Measurements from ENCODE around the gene PRM3.
A peak's percentile ranks its signal among the peaks of the same experiment; 100 is the strongest.
"Not testable (repeated sequence)": the region's sequence is repeated elsewhere in the genome, so short reads cannot be mapped to it uniquely, and the experiment has no call there.

Gene PRM3

DNA sequence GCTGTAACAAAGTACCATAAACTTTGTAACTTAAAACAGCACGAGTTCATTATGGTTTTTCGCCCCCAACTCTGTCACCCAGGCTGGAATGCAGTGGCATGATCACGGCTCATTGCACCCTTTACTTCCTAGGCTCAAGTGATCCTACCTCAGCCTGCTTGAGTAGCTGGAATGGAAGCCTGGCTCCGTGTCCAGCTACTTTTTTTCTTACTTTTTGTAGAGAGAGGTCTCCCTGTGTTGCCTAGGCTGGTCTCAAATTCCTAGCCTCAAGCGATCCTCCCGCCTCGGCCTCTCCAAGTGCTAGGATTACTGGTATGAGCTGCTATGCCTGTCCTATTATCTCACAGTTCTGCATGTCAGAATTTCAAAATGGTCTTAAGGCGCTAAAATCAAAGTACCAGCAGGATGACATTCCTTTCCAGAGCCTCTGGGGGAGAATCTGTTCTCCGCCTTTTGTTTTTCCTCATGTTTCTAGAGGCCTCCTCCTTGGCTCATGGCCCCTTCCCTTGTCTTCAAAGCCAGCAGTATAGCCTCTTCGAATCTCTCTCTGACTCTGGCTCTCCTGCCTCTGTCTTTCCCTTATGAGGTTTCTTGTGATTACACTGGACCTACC is 17.8 kb upstream of the PRM3 start:
- TF ChIP-seq, protein P1, sequence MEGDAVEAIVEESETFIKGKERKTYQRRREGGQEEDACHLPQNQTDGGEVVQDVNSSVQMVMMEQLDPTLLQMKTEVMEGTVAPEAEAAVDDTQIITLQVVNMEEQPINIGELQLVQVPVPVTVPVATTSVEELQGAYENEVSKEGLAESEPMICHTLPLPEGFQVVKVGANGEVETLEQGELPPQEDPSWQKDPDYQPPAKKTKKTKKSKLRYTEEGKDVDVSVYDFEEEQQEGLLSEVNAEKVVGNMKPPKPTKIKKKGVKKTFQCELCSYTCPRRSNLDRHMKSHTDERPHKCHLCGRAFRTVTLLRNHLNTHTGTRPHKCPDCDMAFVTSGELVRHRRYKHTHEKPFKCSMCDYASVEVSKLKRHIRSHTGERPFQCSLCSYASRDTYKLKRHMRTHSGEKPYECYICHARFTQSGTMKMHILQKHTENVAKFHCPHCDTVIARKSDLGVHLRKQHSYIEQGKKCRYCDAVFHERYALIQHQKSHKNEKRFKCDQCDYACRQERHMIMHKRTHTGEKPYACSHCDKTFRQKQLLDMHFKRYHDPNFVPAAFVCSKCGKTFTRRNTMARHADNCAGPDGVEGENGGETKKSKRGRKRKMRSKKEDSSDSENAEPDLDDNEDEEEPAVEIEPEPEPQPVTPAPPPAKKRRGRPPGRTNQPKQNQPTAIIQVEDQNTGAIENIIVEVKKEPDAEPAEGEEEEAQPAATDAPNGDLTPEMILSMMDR (conservative IDR thresholded peaks at IDR 0.05; ENCODE audit: low read depth, low read length), result no peak

DNA sequence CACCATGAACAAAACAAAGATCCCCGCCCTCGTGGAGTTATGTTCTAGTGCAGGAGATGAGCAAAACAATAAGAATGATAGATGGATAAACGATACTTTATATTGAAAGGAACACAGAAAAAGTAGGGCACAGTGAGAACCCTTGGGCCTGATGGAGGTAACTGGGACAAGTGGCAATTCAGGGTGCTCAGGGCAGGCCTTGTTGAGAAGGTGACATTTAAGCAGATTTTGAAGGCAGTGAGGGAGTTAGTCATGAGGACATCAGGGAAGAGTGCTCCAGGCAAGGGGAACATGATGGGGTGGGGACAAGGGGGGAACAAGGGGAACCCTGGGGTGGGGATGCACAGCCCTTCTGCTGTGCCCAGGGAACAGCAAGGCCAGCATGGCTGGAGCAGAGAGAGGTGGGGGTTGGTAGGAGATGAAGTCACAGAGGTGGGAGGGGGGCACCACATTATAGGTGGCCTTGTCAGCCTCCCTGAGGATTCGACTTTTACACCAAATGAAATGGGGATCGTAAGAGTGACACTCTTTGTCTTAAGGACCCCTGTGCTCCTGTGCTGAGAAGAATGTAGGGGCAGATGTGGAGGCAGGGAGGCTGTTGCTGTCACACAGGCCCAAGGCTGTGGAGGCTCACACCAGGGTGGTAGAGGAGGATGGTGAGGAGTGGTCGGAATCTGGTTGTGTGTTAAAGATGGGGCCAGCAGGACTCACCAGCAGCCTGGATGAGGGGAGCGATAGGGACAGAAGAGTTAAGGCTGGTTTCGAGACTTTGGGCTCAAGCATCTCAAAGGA is 16.9 kb upstream of the PRM3 start:
- no peak for DNase-seq (ENCODE audit: low read depth)
- TF ChIP-seq, protein P1 (conservative IDR thresholded peaks at IDR 0.05; ENCODE audit: low read depth, low read length), result no peak

More for the DNA sequence above, 17.8 kb upstream of the PRM3 start:
- no peak for DNase-seq (ENCODE audit: low read depth)
- H3K4me3 ChIP-seq (ENCODE audit: low read depth, low read length), result no peak overlapping the region

DNA sequence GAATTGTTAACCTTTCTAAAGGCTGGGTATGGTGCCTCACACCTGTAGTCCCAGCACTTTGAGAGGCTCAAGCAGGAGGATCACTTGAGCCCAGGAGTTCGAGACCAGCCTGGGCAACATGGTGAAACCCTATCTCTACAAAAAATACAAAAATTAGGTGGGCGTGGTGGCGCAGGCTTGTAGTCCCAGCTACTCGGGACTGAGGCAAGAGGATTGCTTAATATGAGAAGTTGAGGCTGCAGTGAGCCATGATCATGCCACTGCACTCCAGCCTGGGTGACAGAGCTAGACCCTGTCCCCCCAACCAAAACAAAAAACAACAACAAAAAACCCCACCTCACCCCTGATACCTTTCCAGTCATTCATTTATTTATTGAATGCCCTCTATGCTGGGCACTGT is 16.3 kb upstream of the PRM3 start:
- not testable (repeated sequence) for DNase-seq (ENCODE audit: low read depth); H3K4me3 ChIP-seq (ENCODE audit: low read depth, low read length)

More for the DNA sequence above, 16.9 kb upstream of the PRM3 start:
- H3K4me3 ChIP-seq (ENCODE audit: low read depth, low read length), result no peak overlapping the region

DNA sequence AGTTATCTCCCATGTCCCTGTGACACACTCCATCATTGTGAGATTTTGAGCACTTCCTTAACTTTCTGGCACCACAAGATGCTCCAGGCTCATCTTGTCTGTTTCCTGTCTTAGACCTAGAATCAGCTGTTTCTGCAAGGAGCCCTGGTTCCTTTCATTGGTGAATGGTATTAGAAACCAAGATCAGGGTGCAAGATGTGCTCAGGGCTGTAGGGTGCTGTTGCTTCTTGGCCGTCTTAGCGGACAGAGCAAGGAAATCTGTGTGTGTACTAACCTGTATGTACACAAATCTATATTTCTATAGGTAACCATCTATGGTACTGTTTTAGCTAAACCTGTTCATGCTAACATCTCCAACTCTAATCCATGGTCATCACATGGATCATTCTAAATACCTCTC is 15.8 kb upstream of the PRM3 start:
- no peak for DNase-seq (ENCODE audit: low read depth)
- TF ChIP-seq, protein P1 (conservative IDR thresholded peaks at IDR 0.05; ENCODE audit: low read depth, low read length), result no peak
- H3K4me3 ChIP-seq (ENCODE audit: low read depth, low read length), result no peak overlapping the region

DNA sequence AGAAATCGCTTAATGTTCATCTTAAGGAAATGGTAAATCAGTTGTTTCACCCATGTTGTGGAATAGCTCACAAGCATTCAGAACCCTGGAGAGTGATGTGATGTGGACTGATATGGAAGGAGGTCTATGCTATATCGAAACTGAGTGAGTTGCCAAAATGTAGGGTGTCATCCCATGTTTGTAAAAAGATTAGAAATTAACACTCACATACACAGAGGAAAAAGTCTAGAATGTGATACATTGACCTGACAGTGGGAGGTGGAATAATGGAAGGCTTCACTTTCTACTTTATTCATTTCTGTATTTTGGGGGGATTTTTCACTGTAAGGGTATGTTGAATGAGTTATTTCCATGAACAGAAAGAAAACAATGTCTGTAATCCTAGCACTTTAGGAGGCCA is 12.4 kb upstream of the PRM3 start:
- TF ChIP-seq, protein P1 (conservative IDR thresholded peaks at IDR 0.05; ENCODE audit: low read depth, low read length), result no peak
- H3K4me3 ChIP-seq (ENCODE audit: low read depth, low read length), result no peak overlapping the region
- no peak for DNase-seq (ENCODE audit: low read depth)

DNA sequence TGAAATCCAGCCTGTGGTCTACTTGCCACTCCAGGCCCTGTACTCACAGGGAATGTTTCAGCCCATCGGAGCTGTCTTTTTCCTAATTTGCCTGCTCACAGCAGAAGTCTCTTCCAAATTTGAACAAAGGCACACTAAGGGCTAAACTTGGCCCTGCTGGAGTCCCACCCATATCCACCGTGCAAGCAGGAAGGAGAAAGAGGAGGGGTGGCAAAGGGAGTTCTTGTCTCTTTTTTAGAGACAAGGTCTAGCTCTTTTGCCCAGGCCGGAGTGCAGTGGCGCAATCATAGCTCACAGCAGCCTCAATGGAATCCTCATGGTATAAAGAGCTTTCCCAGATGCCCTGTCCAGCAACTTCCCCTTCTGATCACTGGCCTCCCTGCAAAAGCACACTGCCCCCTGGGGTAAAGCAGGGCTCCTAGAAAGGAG is 10.4 kb upstream of the PRM3 start:
- TF ChIP-seq, protein P1 (conservative IDR thresholded peaks at IDR 0.05; ENCODE audit: low read depth, low read length), result no peak
- peak; percentile 15 for DNase-seq (ENCODE audit: low read depth)

DNA sequence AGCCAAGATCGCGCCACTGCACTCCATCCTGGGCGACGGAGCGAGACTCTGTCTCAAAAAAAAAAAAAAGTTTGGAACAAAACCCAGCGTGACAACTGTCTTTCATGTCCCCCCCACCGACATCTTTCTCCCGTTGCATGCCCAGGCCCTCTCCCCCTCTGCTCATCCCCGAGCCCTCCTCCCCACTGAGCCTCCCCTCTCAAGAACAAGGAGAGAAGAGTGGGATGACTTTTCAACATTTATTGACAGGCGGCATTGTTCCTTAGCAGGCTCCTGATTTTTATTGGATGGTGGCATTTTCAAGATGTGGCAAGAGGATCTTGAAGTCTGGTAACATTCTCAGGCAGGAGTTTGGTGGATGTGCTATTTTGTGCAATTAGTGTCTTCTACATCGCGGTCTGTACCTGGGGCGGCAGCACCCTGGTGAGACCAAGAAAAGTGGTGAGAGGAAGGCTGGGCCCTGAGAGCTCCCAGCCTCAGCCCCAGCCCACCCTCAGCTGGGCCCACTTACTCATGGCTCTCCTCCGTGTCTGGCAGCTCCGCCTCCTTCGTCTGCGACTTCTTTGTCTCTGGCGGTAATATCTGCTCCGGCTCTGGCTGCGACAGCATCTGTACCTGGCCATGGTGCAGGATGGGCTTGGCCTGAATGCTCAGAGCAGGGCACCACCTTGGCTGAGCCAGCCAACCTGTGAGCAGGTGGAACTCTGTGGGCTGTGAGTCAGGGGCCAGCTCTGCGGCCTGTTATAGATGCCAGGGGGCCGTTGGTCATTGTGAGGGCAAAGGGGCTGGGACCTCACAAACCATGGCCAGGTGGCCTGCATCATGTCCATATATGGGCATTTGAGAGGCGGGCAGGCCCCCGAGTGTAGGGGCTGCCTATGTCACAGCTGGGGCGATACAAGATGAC is 7.4 kb upstream of the PRM3 start, which contains the start of gene PRM1:
TSS of gene PRM1 (minus strand) at position 715 of the 907 bp plus-strand sequence. CDS start at position 623, 92 bp downstream.
- no peak for DNase-seq (ENCODE audit: low read depth)
- no peak within 1 kb of the TSS for H3K4me3 ChIP-seq (ENCODE audit: low read depth, low read length)
- TF ChIP-seq, protein P1 (conservative IDR thresholded peaks at IDR 0.05; ENCODE audit: low read depth, low read length), result no peak

More for the DNA sequence above, 10.4 kb upstream of the PRM3 start:
- H3K4me3 ChIP-seq (ENCODE audit: low read depth, low read length), result no peak overlapping the region
